ENCODE measurements around the gene TBC1D23. TPM values are rescaled to one million over a fixed set of nuclear protein-coding genes. Genes with fewer than 3 reads are reported as not detected.

TBC1D23 gene
- polyA plus RNA-seq, 1 donor (not counting 4 experiments of a cell fraction or from before 2014, with no cell fraction given) = 42.4 TPM

GRCh38 chr3:100269410-100270214, 8.8 kb downstream of the TBC1D23 start:
- DNase-seq (ENCODE audit: low read depth, low spot score) (peak; percentile 84), FAIRE-seq (peak; percentile 96)
- no peaks in the 10 kb centered on the region for H3K9me3 ChIP-seq (ENCODE audit: control insufficient read depth, low read depth, low read length)
- peaks cover 68% of the 10 kb centered on the region for H3K79me2 ChIP-seq (ENCODE audit: control insufficient read depth, insufficient read depth, low read length)
- peak overlapping the region; percentile 96 for H3K27ac ChIP-seq (ENCODE audit: control insufficient read depth, insufficient read depth, low read length)
- H3K27me3 ChIP-seq (ENCODE audit: control insufficient read depth, extremely low read depth, insufficient read depth, low read length) = no peaks in the 10 kb centered on the region
- H3K4me1 ChIP-seq (ENCODE audit: control insufficient read depth, extremely low read depth, insufficient read depth, low read length) = peaks cover 56% of the 10 kb centered on the region
- no peaks in the 10 kb centered on the region for H3K36me3 ChIP-seq (ENCODE audit: control insufficient read depth in 2 of 2, extremely low read depth in 1 of 2, insufficient read depth in 2 of 2, low read length in 2 of 2)
- peak overlapping the region; percentile 64 for H3K9ac ChIP-seq (ENCODE audit: control insufficient read depth, extremely low read depth, insufficient read depth, low read length)
- no peak overlapping the region for H2AFZ ChIP-seq (ENCODE audit: control insufficient read depth, low read length)
- no peaks in the 10 kb centered on the region for H3K9me1 ChIP-seq (ENCODE audit: control insufficient read depth, extremely low read depth, insufficient read depth, low read length)
- peak overlapping the region; percentile 86 for H3K4me2 ChIP-seq (ENCODE audit: control insufficient read depth, extremely low read depth, insufficient read depth, low read depth, low read length)
- dilution Hi-C loops (cut with MboI; ENCODE audit: extremely low pct_ligation_motif_present, low sequenced_read_pairs) = no loop called here
- no peak for TF ChIP-seq EZH2 (IDR thresholded peaks at IDR 0.05; ENCODE audit: low read length)
- no peak for TF ChIP-seq CTCF (optimal IDR thresholded peaks at IDR 0.05 in 1 of 3, IDR thresholded peaks at IDR 0.05 in 1 of 3, conservative IDR thresholded peaks at IDR 0.05 in 1 of 3; ENCODE audit: extremely low read depth in 1 of 3, insufficient read depth in 2 of 3, low read length in 3 of 3)
- H3K4me3 ChIP-seq (ENCODE audit: control insufficient read depth in 2 of 3, extremely low read depth in 1 of 3, insufficient read depth in 2 of 3, low read depth in 1 of 3, low read length in 3 of 3) = peak overlapping the region in 2 of 3 experiments; percentile 55 to 62
- no peaks in the 10 kb centered on the region for H4K20me1 ChIP-seq (ENCODE audit: control insufficient read depth, extremely low read depth, insufficient read depth, low read length)

- Histone ChIP-seq H3K36me3 (ENCODE audit: control insufficient read depth in 2 of 2, extremely low read depth in 1 of 2, insufficient read depth in 2 of 2, low read length in 2 of 2) (peaks cover 0 to 1% of the 10 kb centered on the region in 2 experiments), H3K79me2 (ENCODE audit: control insufficient read depth, insufficient read depth, low read length) (peaks cover 67% of the 10 kb centered on the region), H3K4me3 (ENCODE audit: control insufficient read depth in 2 of 3, extremely low read depth in 1 of 3, insufficient read depth in 2 of 3, low read depth in 1 of 3, low read length in 3 of 3) (peak overlapping the region in 2 of 3 experiments; percentile 51 to 62), H4K20me1 (ENCODE audit: control insufficient read depth, extremely low read depth, insufficient read depth, low read length) (no peaks in the 10 kb centered on the region), H3K4me2 (ENCODE audit: control insufficient read depth, extremely low read depth, insufficient read depth, low read depth, low read length) (peak overlapping the region; percentile 86), H3K9ac (ENCODE audit: control insufficient read depth, extremely low read depth, insufficient read depth, low read length) (peak overlapping the region; percentile 64), H3K27ac (ENCODE audit: control insufficient read depth, insufficient read depth, low read length) (peak overlapping the region; percentile 96), H3K9me3 (ENCODE audit: control insufficient read depth, low read depth, low read length) (no peaks in the 10 kb centered on the region), H3K9me1 (ENCODE audit: control insufficient read depth, extremely low read depth, insufficient read depth, low read length) (no peaks in the 10 kb centered on the region), H3K4me1 (ENCODE audit: control insufficient read depth, extremely low read depth, insufficient read depth, low read length) (peaks cover 51% of the 10 kb centered on the region), H2AFZ (ENCODE audit: control insufficient read depth, low read length) (peak overlapping the region; percentile 16), H3K27me3 (ENCODE audit: control insufficient read depth, extremely low read depth, insufficient read depth, low read length) (no peaks in the 10 kb centered on the region)
- TF ChIP-seq CTCF (optimal IDR thresholded peaks at IDR 0.05 in 1 of 3, IDR thresholded peaks at IDR 0.05 in 1 of 3, conservative IDR thresholded peaks at IDR 0.05 in 1 of 3; ENCODE audit: extremely low read depth in 1 of 3, insufficient read depth in 2 of 3, low read length in 3 of 3) = no peak
- TF ChIP-seq EZH2 (IDR thresholded peaks at IDR 0.05; ENCODE audit: low read length) = no peak
- no peak for DNase-seq (ENCODE audit: low read depth, low spot score)
- dilution Hi-C loops (cut with MboI; ENCODE audit: extremely low pct_ligation_motif_present, low sequenced_read_pairs) = no loop called here
- FAIRE-seq = no peak
Measured at GRCh38 chr3:100270215-100270583, 9.4 kb downstream of the TBC1D23 start.

Data from keratinocyte (primary cell).